ENCODE measurements around the gene MBP.

The MBP gene

GRCh38 chr18:77145364-77145901 lies 12.8 kb upstream of the MBP start:
- H3K4me3 ChIP-seq (ENCODE audit: low read depth, low read length): no peak overlapping the region
- DNase-seq (ENCODE audit: low read depth): no peak
- no peak for TF ChIP-seq CTCF (IDR thresholded peaks at IDR 0.05; ENCODE audit: low read depth, low read length)
- no peak for TF ChIP-seq MAX (IDR thresholded peaks at IDR 0.05; ENCODE audit: low read depth, low read length)
- TF ChIP-seq MYC (IDR thresholded peaks at IDR 0.05; ENCODE audit: low read depth, low read length): no peak
- no peak for TF ChIP-seq POLR2A (IDR thresholded peaks at IDR 0.05; ENCODE audit: extremely low read depth, insufficient read length)

- DNase-seq (ENCODE audit: low read depth): no peak
- TF ChIP-seq POLR2A (IDR thresholded peaks at IDR 0.05; ENCODE audit: extremely low read depth, insufficient read length): no peak
- no peak for TF ChIP-seq MAX (IDR thresholded peaks at IDR 0.05; ENCODE audit: low read depth, low read length)
- no peak for TF ChIP-seq CTCF (IDR thresholded peaks at IDR 0.05; ENCODE audit: low read depth, low read length)
- TF ChIP-seq MYC (IDR thresholded peaks at IDR 0.05; ENCODE audit: low read depth, low read length): no peak
- H3K4me3 ChIP-seq (ENCODE audit: low read depth, low read length): no peak overlapping the region
Observed at GRCh38 chr18:77144451-77145118, 12.0 kb upstream of the MBP start.

- DNase-seq (ENCODE audit: low read depth): no peak
- TF ChIP-seq POLR2A (IDR thresholded peaks at IDR 0.05; ENCODE audit: extremely low read depth, insufficient read length) (no peak), MYC (IDR thresholded peaks at IDR 0.05; ENCODE audit: low read depth, low read length) (no peak), MAX (IDR thresholded peaks at IDR 0.05; ENCODE audit: low read depth, low read length) (no peak), CTCF (IDR thresholded peaks at IDR 0.05; ENCODE audit: low read depth, low read length) (no peak)
- H3K4me3 ChIP-seq (ENCODE audit: low read depth, low read length): no peak overlapping the region
Observed at GRCh38 chr18:77144046-77144445, 11.5 kb upstream of the MBP start.

GRCh38 chr18:77143196-77143595 lies 10.6 kb upstream of the MBP start:
- TF ChIP-seq CTCF (IDR thresholded peaks at IDR 0.05; ENCODE audit: low read depth, low read length) (no peak), POLR2A (IDR thresholded peaks at IDR 0.05; ENCODE audit: extremely low read depth, insufficient read length) (no peak), MAX (IDR thresholded peaks at IDR 0.05; ENCODE audit: low read depth, low read length) (no peak)
- no peak for DNase-seq (ENCODE audit: low read depth)
- H3K4me3 ChIP-seq (ENCODE audit: low read depth, low read length): no peak overlapping the region

- DNase-seq (ENCODE audit: low read depth): no peak
- no peak overlapping the region for H3K4me3 ChIP-seq (ENCODE audit: low read depth, low read length)
- no peak for TF ChIP-seq CTCF (IDR thresholded peaks at IDR 0.05; ENCODE audit: low read depth, low read length)
Observed at GRCh38 chr18:77141401-77142118, 9.0 kb upstream of the MBP start.
